AG09309 (cell line): ENCODE measurements around the gene TRIOBP.

ENCODE experiments used
- DNase-seq: peaks from one replicate; pipeline ENCODE4 v3.0.0-alpha.2; 2010; ENCODE audit warnings: low read depth
- H3K4me3 ChIP-seq: 2 replicates; pipeline ENCODE4 v1.5.1; 2011; ENCODE audit warnings: mild to moderate bottlenecking, low read depth, low read length, moderate library complexity; ENCODE audit not compliant: control insufficient read depth
- TF ChIP-seq, protein P1 (sequence below): IDR thresholded peaks from 2 replicates; pipeline ENCODE4 v1.5.1; 2011; ENCODE audit warnings: mild to moderate bottlenecking, low read depth, low read length, inconsistent platforms; ENCODE audit not compliant: insufficient read depth, control insufficient read depth; ENCODE audit errors: missing control alignments

TRIOBP gene

DNA sequence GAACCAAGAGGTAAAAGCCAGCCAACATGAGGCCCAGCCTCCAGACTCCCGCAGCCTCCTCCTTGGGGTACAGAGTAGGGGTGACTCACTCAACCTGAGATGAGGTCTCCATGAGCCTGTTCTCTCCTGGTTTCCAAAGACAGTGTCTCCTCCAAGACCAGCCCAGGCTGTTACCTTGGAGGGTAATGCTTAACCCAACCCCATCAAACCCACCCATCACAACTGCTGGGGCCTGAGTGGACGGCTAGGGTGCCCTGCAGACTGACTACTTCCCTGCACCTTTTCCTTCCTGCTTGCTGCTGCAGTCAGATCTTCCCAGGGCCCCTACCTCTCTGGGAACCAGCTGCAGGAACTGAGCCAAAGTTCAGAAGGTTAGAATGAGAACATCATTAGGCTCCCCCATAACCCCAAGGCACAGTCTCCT, 15.8 kb upstream of the TRIOBP start:
- DNase-seq: no peak
- no peak overlapping the region for H3K4me3 ChIP-seq
- TF ChIP-seq, protein P1, sequence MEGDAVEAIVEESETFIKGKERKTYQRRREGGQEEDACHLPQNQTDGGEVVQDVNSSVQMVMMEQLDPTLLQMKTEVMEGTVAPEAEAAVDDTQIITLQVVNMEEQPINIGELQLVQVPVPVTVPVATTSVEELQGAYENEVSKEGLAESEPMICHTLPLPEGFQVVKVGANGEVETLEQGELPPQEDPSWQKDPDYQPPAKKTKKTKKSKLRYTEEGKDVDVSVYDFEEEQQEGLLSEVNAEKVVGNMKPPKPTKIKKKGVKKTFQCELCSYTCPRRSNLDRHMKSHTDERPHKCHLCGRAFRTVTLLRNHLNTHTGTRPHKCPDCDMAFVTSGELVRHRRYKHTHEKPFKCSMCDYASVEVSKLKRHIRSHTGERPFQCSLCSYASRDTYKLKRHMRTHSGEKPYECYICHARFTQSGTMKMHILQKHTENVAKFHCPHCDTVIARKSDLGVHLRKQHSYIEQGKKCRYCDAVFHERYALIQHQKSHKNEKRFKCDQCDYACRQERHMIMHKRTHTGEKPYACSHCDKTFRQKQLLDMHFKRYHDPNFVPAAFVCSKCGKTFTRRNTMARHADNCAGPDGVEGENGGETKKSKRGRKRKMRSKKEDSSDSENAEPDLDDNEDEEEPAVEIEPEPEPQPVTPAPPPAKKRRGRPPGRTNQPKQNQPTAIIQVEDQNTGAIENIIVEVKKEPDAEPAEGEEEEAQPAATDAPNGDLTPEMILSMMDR: no peak

DNA sequence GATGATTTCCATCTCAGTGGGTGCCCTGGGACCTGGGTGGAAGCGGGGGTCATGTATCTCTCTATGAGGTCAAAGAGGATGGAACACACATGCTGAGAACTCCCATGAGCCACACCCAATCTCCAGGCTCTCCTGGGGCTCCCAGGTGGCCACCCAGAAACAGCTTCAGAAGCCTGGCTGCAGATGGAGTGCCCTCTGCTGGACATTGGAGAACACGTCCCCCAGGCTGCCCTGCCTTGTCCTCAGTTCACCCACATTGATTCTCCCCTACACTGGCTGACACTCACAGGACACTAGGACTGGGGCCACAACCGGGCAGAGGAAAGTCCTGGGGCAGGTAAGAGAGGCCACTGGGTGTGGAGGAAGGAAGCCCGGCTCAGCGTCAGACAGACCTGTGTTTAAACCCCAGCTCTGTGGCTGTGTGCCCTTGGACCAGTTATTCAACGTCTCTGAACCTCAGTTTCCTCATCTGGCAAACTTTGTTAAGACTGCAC, 15.2 kb upstream of the TRIOBP start:
- no peak overlapping the region for H3K4me3 ChIP-seq
- TF ChIP-seq, protein P1: peak; percentile 97
- DNase-seq: peak; percentile 37

DNA sequence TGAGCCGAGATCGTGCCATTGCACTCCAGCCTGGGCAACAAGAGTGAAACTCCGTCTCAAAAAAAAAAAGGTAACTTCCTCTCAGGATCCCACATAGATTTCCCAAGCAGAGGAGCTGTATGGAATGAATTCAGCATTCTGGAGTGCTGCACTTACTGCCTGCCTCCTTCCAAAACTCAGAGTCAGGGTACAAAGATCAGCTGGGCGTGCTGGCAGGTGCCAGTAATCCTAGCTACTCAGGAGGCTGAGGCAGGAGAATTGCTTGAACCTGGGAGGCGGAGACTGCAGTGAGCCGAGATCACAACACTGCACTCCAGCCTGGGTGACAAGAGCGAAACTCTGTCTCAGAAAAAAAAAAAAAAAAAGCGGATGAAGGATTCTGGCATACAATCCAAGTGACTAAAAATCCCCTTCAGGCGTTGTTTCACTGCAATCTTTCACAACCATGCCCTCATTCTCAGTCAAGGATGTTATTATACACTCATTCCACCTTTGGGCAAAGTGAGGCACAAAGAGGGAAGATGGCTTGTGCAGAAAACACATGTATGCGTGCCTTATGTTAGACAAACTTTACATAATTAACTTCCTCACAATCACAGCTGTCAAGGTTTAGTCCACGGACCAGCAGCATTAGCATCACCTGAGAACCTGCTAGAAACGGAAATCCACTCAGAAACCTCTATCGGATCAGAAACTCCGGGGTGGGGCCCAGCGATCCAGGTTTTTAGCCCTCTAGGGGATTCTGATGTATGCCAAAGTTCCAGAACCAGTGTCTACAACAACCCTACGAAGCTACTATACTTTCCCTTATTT, 11.8 kb upstream of the TRIOBP start:
- TF ChIP-seq, protein P1: no peak
- H3K4me3 ChIP-seq: no peak overlapping the region
- DNase-seq: no peak

GRCh38 chr22:37686002-37686982, 10.6 kb upstream of the TRIOBP start, which contains the start of gene NOL12:
Gene NOL12 (plus strand): TSS chr22:37686343. CDS start chr22:37686393, 50 bp downstream.
- peak within 1 kb of the TSS; percentile 90 for H3K4me3 ChIP-seq
- TF ChIP-seq, protein P1: no peak
- peak; percentile 48 for DNase-seq

- DNase-seq: no peak
- H3K4me3 ChIP-seq: no peak overlapping the region
- TF ChIP-seq, protein P1: no peak
Observed at GRCh38 chr22:37690407-37690806, 6.4 kb upstream of the TRIOBP start.

DNA sequence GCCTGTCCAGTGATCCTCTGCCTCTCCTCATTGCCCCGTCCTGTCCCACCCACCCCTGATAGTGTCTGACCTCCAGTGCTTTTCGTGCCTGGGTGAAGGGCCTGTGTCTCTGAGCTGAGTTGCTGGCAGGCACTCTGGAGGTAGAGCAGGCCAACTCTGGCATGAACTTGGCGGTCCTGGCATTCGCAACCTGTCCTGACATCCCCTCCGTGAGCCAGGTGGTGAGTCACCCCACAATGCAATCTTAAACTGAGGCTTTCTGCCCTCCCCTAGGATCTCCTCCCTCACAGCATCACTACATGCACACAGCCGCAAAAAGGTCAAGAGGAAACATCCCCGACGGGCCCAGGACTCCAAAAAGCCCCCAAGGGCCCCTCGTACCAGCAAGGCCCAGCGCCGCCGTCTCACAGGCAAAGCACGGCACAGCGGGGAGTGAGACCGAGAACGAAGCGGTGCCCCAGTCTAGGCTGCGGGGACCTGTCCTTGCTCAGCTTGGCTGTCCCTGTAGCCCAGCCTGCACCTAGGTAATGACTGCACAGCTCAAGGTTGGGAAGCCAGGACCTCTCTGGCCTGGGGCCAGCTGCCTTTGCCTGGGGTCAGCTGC, 5.8 kb upstream of the TRIOBP start:
- DNase-seq: no peak
- TF ChIP-seq, protein P1: no peak
- H3K4me3 ChIP-seq: no peak overlapping the region
